K562 (cell line): ENCODE data around the gene C6orf62. TPM values are rescaled to one million over a fixed set of nuclear protein-coding genes. Genes with fewer than 3 reads are reported as not detected.

ENCODE experiments used
- ATAC-seq: fragments of 200-7000 bp; cut with Tn5 transposase; 3 replicates; pipeline ENCODE4 v1.9.1; 2020; ENCODE audit warnings: moderate library complexity
- BruUV-seq: library from RNA; stranded (reverse); fragments of 400-500 nt; replicated peaks from 2 replicates; lab custom pipeline; 2021; lab: Mats Ljungman, UMichigan
- CTCF ChIA-PET: fragments of 300-600 bp; formaldehyde crosslinking; extraction: SDS; loops from one replicate; lab custom pipeline; 2021; ENCODE audit warnings: low intra/inter-chr PET ratio; lab: Yijun Ruan, JAX
- POLR2A ChIA-PET: fragments of 300-600, 350-650 bp; sonication (Branson Sonifier 250); formaldehyde crosslinking; extraction: SDS; loops from one replicate; lab custom pipeline; 2021; ENCODE audit warnings: antibody characterized with exemption, inconsistent platforms; lab: Yijun Ruan, JAX
- DNase-seq, 4 experiments: peaks; one replicate each; pipeline versions ENCODE4 v3.0.0 to v3.0.0-alpha.2; 2011 to 2018; ENCODE audit warnings: low spot score in 3 of 4, mixed read lengths in 3 of 4; ENCODE audit errors: extremely low read depth in 1 of 4
- FAIRE-seq: peaks from 2 replicates; lab custom pipeline; 2011; peaks lifted over from hg19 to GRCh38; lab: Jason Lieb, UNC
- H2AFZ ChIP-seq: 2 replicates; pipeline ENCODE4 v1.6.0; 2011; ENCODE audit warnings: low read depth, low read length, control low read depth, inconsistent platforms
- H3K27ac ChIP-seq: fragments of 200-600 bp; 3 replicates; pipeline ENCODE4 v1.8.0; 2011; ENCODE audit warnings: low read depth, mild to moderate bottlenecking, control low read depth, inconsistent platforms, low read length, moderate library complexity, mixed read lengths; ENCODE audit errors: extremely low read depth
- H3K27me3 ChIP-seq, 2 experiments: fragments of 300-600 bp in 1 of 2; 2 replicates in 1 of 2; 3 replicates in 1 of 2; pipeline versions ENCODE4 v1.6.0 to v1.8.0; 2011; ENCODE audit warnings: inconsistent platforms in 2 of 2, low read length in 2 of 2, mild to moderate bottlenecking in 1 of 2, mixed read lengths in 1 of 2, moderate library complexity in 1 of 2; ENCODE audit not compliant: control insufficient read depth in 2 of 2, insufficient read depth in 2 of 2
- H3K36me3 ChIP-seq: fragments of 300-600 bp; 3 replicates; pipeline ENCODE4 v1.8.0; 2011; ENCODE audit warnings: mild to moderate bottlenecking, low read length, inconsistent platforms; ENCODE audit not compliant: control insufficient read depth, insufficient read depth
- H3K4me1 ChIP-seq, 2 experiments: fragments of 200-600 bp in 1 of 2; replicated peaks in 1 of 2; 2 replicates in 1 of 2; 3 replicates in 1 of 2; pipeline versions ENCODE4 v1.5.1 to v1.8.0; 2011; ENCODE audit warnings: inconsistent platforms in 2 of 2, low read length in 2 of 2, mild to moderate bottlenecking in 1 of 2, mixed read lengths in 1 of 2, moderate library complexity in 1 of 2; ENCODE audit not compliant: control insufficient read depth in 2 of 2, insufficient read depth in 2 of 2
- H3K4me2 ChIP-seq: 2 replicates; pipeline ENCODE4 v1.6.1; 2011; ENCODE audit warnings: low read length, control low read depth, inconsistent platforms, mixed read lengths; ENCODE audit not compliant: insufficient read depth
- H3K4me3 ChIP-seq: fragments of 200-600 bp; sonication (generic), shearing (Covaris generic); 2 replicates; pipeline ENCODE4 v1.5.1; 2016; ENCODE audit warnings: control low read depth, inconsistent platforms
- H3K79me2 ChIP-seq: fragments of 200-600 bp; 3 replicates; pipeline ENCODE4 v1.8.0; 2011; ENCODE audit warnings: low read length, inconsistent platforms; ENCODE audit not compliant: control insufficient read depth, insufficient read depth
- H3K9ac ChIP-seq, 2 experiments: 2 replicates each; pipeline versions ENCODE4 v1.6.0 to v1.6.1; 2011; ENCODE audit warnings: low read depth in 2 of 2, low read length in 2 of 2, control low read depth in 1 of 2, inconsistent platforms in 1 of 2, mild to moderate bottlenecking in 1 of 2, mixed read lengths in 1 of 2; ENCODE audit not compliant: insufficient read depth in 1 of 2
- H3K9me1 ChIP-seq: one replicate; pipeline ENCODE4 v1.6.0; 2011; ENCODE audit warnings: inconsistent platforms, mild to moderate bottlenecking, low read length, moderate library complexity; ENCODE audit not compliant: control insufficient read depth, insufficient read depth
- H3K9me3 ChIP-seq: replicated peaks from 2 replicates; pipeline ENCODE4 v1.5.1; 2011; ENCODE audit warnings: low read depth, low read length, inconsistent platforms; ENCODE audit not compliant: control insufficient read depth, insufficient read depth
- H4K20me1 ChIP-seq: replicated peaks from 2 replicates; pipeline ENCODE4 v1.6.1; 2011; ENCODE audit warnings: low read length, inconsistent platforms, mixed read lengths; ENCODE audit not compliant: control insufficient read depth, insufficient read depth
- GTF2B ChIP-seq: IDR thresholded peaks from 2 replicates; pipeline ENCODE4 v1.6.1; 2011; ENCODE audit not compliant: insufficient read length; ENCODE audit errors: extremely low read depth
- TCF3 ChIP-seq: sonication (generic); formaldehyde crosslinking; IDR thresholded peaks from 2 replicates; pipeline ENCODE4 v1.4.0; 2020; ENCODE audit warnings: mild to moderate bottlenecking, missing genetic modification reagents
- ZHX1 ChIP-seq: fragments of 150-350 bp; conservative IDR thresholded peaks from 2 replicates; pipeline ENCODE4 v1.6.1; 2014; ENCODE audit warnings: low read length
- ZNF197 ChIP-seq: fragments of 200-800 bp; sonication (Bioruptor generic); IDR thresholded peaks from 2 replicates; pipeline ENCODE4 v1.6.1; 2016; ENCODE audit warnings: low read depth, missing genetic modification characterization, missing compliant biosample characterization
- ZNF3 ChIP-seq: fragments of 250-450 bp; sonication (Bioruptor Pico); IDR thresholded peaks from 2 replicates; pipeline ENCODE4 v1.5.0; 2021; ENCODE audit warnings: mild to moderate bottlenecking, moderate library complexity
- ZNF512 ChIP-seq: IDR thresholded peaks from 2 replicates; pipeline ENCODE4 v1.6.1; 2016; ENCODE audit warnings: missing genetic modification characterization, missing compliant biosample characterization
- ZNF583 ChIP-seq: fragments of 250-450 bp; sonication (Bioruptor Pico); IDR thresholded peaks from 2 replicates; pipeline ENCODE4 v1.4.0; 2020
- WGBS: fragments of 100-300 bp; shearing (Covaris generic); methylation state at CpG from one replicate; pipeline ENCODE4 v1.1.6; 2016; ENCODE audit warnings: low coverage, mixed read lengths; ENCODE audit not compliant: insufficient coverage; ENCODE audit errors: missing lambda C conversion rate; 5-methylcytosine and 5-hydroxymethylcytosine counted together
- in situ Hi-C: fragments of 300-500 bp; cut with MboI; formaldehyde crosslinking; loops from 4 replicates; pipeline ENCODE4 v1.15.0; 2018; ENCODE audit warnings: inconsistent platforms, mixed read lengths
- intact Hi-C: fragments of 100-400 bp; cut with micrococcal nuclease; formaldehyde crosslinking; loops from 2 replicates; pipeline ENCODE4 v1.14.2; 2022
- polyA plus RNA-seq, 8 experiments: library from polyadenylated mRNA; depleted of rRNA in 4 of 8; stranded (reverse) in 5 of 8; unstranded in 3 of 8; fragments of >200 nt; fragmentation: Nextera tagmentation in 2 of 8; fragmentation: Illumina TruSeq in 1 of 8; extraction: Ambion mirVana in 2 of 8; extraction: Trizol in 1 of 8; gene quantifications; 2 replicates each; pipeline versions ENCODE4 v1.2.1 to v1.2.3, GENCODE V29; 2011 to 2014; ENCODE audit warnings: inconsistent platforms in 1 of 8, missing spikeins in 1 of 8
- total RNA-seq, 7 experiments: library from RNA; depleted of rRNA in 6 of 7; stranded (reverse); fragments of >200 nt in 6 of 7; fragmentation: Illumina TruSeq in 2 of 7; extraction: Trizol in 2 of 7; gene quantifications; 2 replicates each; pipeline versions ENCODE4 v1.2.1 to v1.2.3, GENCODE V29; 2011 to 2021; ENCODE audit warnings: low replicate concordance in 1 of 7

Gene C6orf62
- total and polyA plus RNA-seq, 9 of the 15 experiments (the other 6 are each of a cell fraction or from before 2014, with no cell fraction given) = 48.5 to 579 (median 111) TPM

GRCh38 chr6:24664046-24664987, 54.6 kb downstream of the C6orf62 start:
- Histone ChIP-seq H3K4me1 (peaks cover 8 to 18% of the 10 kb centered on the region in 2 experiments; a peak in 4 of 5 replicates), H3K4me3 (no peak overlapping the region), H3K79me2 (peaks cover 55% of the 10 kb centered on the region), H3K9ac (peak overlapping the region in 1 of 2 experiments; percentile 96; a peak in 1 of 4 replicates), H3K9me3 (no peaks in the 10 kb centered on the region), H3K9me1 (no peaks in the 10 kb centered on the region), H3K36me3 (peaks cover 40% of the 10 kb centered on the region), H4K20me1 (no peaks in the 10 kb centered on the region), H3K4me2 (no peak overlapping the region), H3K27me3 (no peaks in the 10 kb centered on the region), H2AFZ (no peak overlapping the region), H3K27ac (no peak overlapping the region)
- CTCF ChIA-PET = no interaction called here
- no TSS peak for BruUV-seq
- intact Hi-C loops = no loop called here
- POLR2A ChIA-PET = interaction anchor here (0.6 to 2.8 kb wide), 4 partner anchors 9 to 1440 kb away, joined by 5 to 10 read pairs (median 8); partner anchors contain the start of gene KIAA0319
- no peak for ATAC-seq
- 95% methylated on average over 7 of the region's 7 CpGs for WGBS
- FAIRE-seq = no peak
- no peak for DNase-seq
- in situ Hi-C loops = no loop called here
- no peak for TF ChIP-seq ZNF3 (CRISPR knock-in tag)
- no peak for TF ChIP-seq GTF2B
- no peak for TF ChIP-seq ZNF197 (CRISPR knock-in tag)
- no peak for TF ChIP-seq ZHX1
- no peak for TF ChIP-seq ZNF512 (tag)
- TF ChIP-seq TCF3 (CRISPR knock-in tag) = no peak
- TF ChIP-seq ZNF583 = no peak
